Measurements from ENCODE around the gene HOXA6. TPM values are rescaled to one million over a fixed set of nuclear protein-coding genes. Genes with fewer than 3 reads are reported as not detected.

Gene HOXA6
- total RNA-seq, 1 experiment from 2014 or later, result not detected

- TF ChIP-seq ZNF425 (CRISPR knock-in tag; conservative IDR thresholded peaks at IDR 0.05), result no peak
- no peak for TF ChIP-seq PRRX2 (CRISPR knock-in tag; IDR thresholded peaks at IDR 0.05)
- TF ChIP-seq TEAD1 (CRISPR knock-in tag; IDR thresholded peaks at IDR 0.05), result no peak
- no peak for TF ChIP-seq SOX15 (CRISPR knock-in tag; IDR thresholded peaks at IDR 0.05)
- no peak for TF ChIP-seq ESRRA (CRISPR knock-in tag; IDR thresholded peaks at IDR 0.05; ENCODE audit: borderline replicate concordance)
- TF ChIP-seq, protein P1, sequence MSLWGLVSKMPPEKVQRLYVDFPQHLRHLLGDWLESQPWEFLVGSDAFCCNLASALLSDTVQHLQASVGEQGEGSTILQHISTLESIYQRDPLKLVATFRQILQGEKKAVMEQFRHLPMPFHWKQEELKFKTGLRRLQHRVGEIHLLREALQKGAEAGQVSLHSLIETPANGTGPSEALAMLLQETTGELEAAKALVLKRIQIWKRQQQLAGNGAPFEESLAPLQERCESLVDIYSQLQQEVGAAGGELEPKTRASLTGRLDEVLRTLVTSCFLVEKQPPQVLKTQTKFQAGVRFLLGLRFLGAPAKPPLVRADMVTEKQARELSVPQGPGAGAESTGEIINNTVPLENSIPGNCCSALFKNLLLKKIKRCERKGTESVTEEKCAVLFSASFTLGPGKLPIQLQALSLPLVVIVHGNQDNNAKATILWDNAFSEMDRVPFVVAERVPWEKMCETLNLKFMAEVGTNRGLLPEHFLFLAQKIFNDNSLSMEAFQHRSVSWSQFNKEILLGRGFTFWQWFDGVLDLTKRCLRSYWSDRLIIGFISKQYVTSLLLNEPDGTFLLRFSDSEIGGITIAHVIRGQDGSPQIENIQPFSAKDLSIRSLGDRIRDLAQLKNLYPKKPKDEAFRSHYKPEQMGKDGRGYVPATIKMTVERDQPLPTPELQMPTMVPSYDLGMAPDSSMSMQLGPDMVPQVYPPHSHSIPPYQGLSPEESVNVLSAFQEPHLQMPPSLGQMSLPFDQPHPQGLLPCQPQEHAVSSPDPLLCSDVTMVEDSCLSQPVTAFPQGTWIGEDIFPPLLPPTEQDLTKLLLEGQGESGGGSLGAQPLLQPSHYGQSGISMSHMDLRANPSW (CRISPR knock-in tag; conservative IDR thresholded peaks at IDR 0.05; ENCODE audit: low read depth), result no peak
- no peak for TF ChIP-seq JAZF1 (CRISPR knock-in tag; IDR thresholded peaks at IDR 0.05)
Measured at GRCh38 chr7:27149842-27150567, 2.4 kb upstream of the HOXA6 start (continued).

GRCh38 chr7:27148756-27149641, 1.4 kb upstream of the HOXA6 start:
- no peaks in the 10 kb centered on the region for H3K9me3 Mint-ChIP-seq
- ChIA-PET POLR2A (no interaction called here), CTCF (interaction anchor here (2.3 to 4.0 kb wide), 3 partner anchors 12 to 31 kb away, joined by 8 to 74 read pairs (median 46); no protein-coding TSS in a partner anchor)
- H3K36me3 Mint-ChIP-seq, result no peaks in the 10 kb centered on the region
- H3K4me3 Mint-ChIP-seq, result no peak overlapping the region
- ATAC-seq (no peak), DNase-seq (ENCODE audit: low spot score) (no peak)
- H3K4me1 Mint-ChIP-seq, result peaks cover 24% of the 10 kb centered on the region
- H3K27ac Mint-ChIP-seq, result no peak overlapping the region
- H3K27me3 Mint-ChIP-seq (ENCODE audit: low read depth), result peaks cover 100% of the 10 kb centered on the region
- no peak for TF ChIP-seq AFF4 (CRISPR knock-in tag; IDR thresholded peaks at IDR 0.05; ENCODE audit: borderline replicate concordance)
- TF ChIP-seq ZNF423 (CRISPR knock-in tag; IDR thresholded peaks at IDR 0.05), result no peak
- TF ChIP-seq TEAD4 (CRISPR knock-in tag; IDR thresholded peaks at IDR 0.05), result no peak
- no peak for TF ChIP-seq ATF1 (CRISPR knock-in tag; IDR thresholded peaks at IDR 0.05)
- no peak for TF ChIP-seq SMAD4 (CRISPR knock-in tag; IDR thresholded peaks at IDR 0.05)
- TF ChIP-seq, protein P2, sequence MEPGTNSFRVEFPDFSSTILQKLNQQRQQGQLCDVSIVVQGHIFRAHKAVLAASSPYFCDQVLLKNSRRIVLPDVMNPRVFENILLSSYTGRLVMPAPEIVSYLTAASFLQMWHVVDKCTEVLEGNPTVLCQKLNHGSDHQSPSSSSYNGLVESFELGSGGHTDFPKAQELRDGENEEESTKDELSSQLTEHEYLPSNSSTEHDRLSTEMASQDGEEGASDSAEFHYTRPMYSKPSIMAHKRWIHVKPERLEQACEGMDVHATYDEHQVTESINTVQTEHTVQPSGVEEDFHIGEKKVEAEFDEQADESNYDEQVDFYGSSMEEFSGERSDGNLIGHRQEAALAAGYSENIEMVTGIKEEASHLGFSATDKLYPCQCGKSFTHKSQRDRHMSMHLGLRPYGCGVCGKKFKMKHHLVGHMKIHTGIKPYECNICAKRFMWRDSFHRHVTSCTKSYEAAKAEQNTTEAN (CRISPR knock-in tag; IDR thresholded peaks at IDR 0.05), result no peak
- TF ChIP-seq, protein P1 (CRISPR knock-in tag; conservative IDR thresholded peaks at IDR 0.05; ENCODE audit: low read depth), result no peak
- TF ChIP-seq OVOL2 (CRISPR knock-in tag; IDR thresholded peaks at IDR 0.05; ENCODE audit: borderline replicate concordance), result no peak
- no peak for TF ChIP-seq CBFB (CRISPR knock-in tag; IDR thresholded peaks at IDR 0.05; ENCODE audit: low read depth)
- no peak for TF ChIP-seq GRHL2 (CRISPR knock-in tag; IDR thresholded peaks at IDR 0.05; ENCODE audit: insufficient replicate concordance, severe bottlenecking)
- TF ChIP-seq FOXJ3 (CRISPR knock-in tag; IDR thresholded peaks at IDR 0.05; ENCODE audit: borderline replicate concordance), result no peak
- no peak for TF ChIP-seq RORB (CRISPR knock-in tag; IDR thresholded peaks at IDR 0.05)
- no peak for TF ChIP-seq ZNF396 (CRISPR knock-in tag; IDR thresholded peaks at IDR 0.05; ENCODE audit: borderline replicate concordance)
- TF ChIP-seq GTF2I (CRISPR knock-in tag; conservative IDR thresholded peaks at IDR 0.05), result no peak
